DND-41 (cell line): Measurements from ENCODE around the gene ZNF669.

Source experiments
- ATAC-seq: fragments of 200-7000 bp; cut with Tn5 transposase; 3 replicates; pipeline ENCODE4 v1.9.1; 2021; ENCODE audit warnings: low read depth; ENCODE audit not compliant: insufficient read depth
- DNase-seq: peaks from one replicate; pipeline ENCODE4 v3.0.0-alpha.2; 2020
- H2AFZ ChIP-seq: 2 replicates; pipeline ENCODE4 v1.6.0; 2012; ENCODE audit warnings: low read depth, low read length
- H3K27ac ChIP-seq: 2 replicates; pipeline ENCODE4 v1.5.1; 2012; ENCODE audit warnings: low read length, inconsistent platforms
- H3K27me3 ChIP-seq: fragments of 200-600 bp; sonication (generic); 2 replicates; pipeline ENCODE4 v1.6.0; 2012; ENCODE audit warnings: low read length, mild to moderate bottlenecking, inconsistent platforms; ENCODE audit not compliant: insufficient read depth, poor library complexity
- H3K36me3 ChIP-seq: 2 replicates; pipeline ENCODE4 v1.5.1; 2012; ENCODE audit warnings: low read length, inconsistent platforms; ENCODE audit not compliant: insufficient read depth
- H3K4me1 ChIP-seq: 2 replicates; pipeline ENCODE4 v1.5.1; 2012; ENCODE audit warnings: mild to moderate bottlenecking, low read length; ENCODE audit not compliant: insufficient read depth
- H3K4me2 ChIP-seq: 2 replicates; pipeline ENCODE4 v1.6.0; 2012; ENCODE audit warnings: mild to moderate bottlenecking, moderate library complexity, low read length, inconsistent platforms; ENCODE audit not compliant: insufficient read depth
- H3K4me3 ChIP-seq, 2 experiments: fragments of 200-600 bp in 1 of 2; shearing (Covaris generic) in 1 of 2; 2 replicates each; pipeline ENCODE4 v1.5.1; 2012 to 2016; ENCODE audit warnings: inconsistent platforms in 2 of 2, low read length in 2 of 2, mild to moderate bottlenecking in 2 of 2, low read depth in 1 of 2, moderate library complexity in 1 of 2
- H3K79me2 ChIP-seq: 2 replicates; pipeline ENCODE4 v1.6.0; 2012; ENCODE audit warnings: low read length, inconsistent platforms; ENCODE audit not compliant: insufficient read depth
- H3K9ac ChIP-seq: 2 replicates; pipeline ENCODE4 v1.6.0; 2012; ENCODE audit warnings: low read depth, mild to moderate bottlenecking, inconsistent platforms, low read length, moderate library complexity
- H3K9me3 ChIP-seq: 2 replicates; pipeline ENCODE4 v1.5.1; 2012; ENCODE audit warnings: low read length, moderate library complexity, mild to moderate bottlenecking, inconsistent platforms; ENCODE audit not compliant: insufficient read depth, severe bottlenecking
- H4K20me1 ChIP-seq: 2 replicates; pipeline ENCODE4 v1.6.0; 2012; ENCODE audit warnings: low read length; ENCODE audit not compliant: insufficient read depth
- EZH2 ChIP-seq: IDR thresholded peaks from 3 replicates; pipeline ENCODE4 v1.6.1; 2012; ENCODE audit warnings: borderline replicate concordance, low read depth, mild to moderate bottlenecking, moderate library complexity, low read length, inconsistent platforms; ENCODE audit not compliant: severe bottlenecking
- TF ChIP-seq, protein P1 (sequence below): IDR thresholded peaks from 2 replicates; pipeline ENCODE4 v1.5.1; 2012; ENCODE audit warnings: borderline replicate concordance, low read length, moderate library complexity, mild to moderate bottlenecking; ENCODE audit not compliant: poor library complexity, severe bottlenecking; ENCODE audit errors: extremely low read depth

ZNF669 gene

DNA sequence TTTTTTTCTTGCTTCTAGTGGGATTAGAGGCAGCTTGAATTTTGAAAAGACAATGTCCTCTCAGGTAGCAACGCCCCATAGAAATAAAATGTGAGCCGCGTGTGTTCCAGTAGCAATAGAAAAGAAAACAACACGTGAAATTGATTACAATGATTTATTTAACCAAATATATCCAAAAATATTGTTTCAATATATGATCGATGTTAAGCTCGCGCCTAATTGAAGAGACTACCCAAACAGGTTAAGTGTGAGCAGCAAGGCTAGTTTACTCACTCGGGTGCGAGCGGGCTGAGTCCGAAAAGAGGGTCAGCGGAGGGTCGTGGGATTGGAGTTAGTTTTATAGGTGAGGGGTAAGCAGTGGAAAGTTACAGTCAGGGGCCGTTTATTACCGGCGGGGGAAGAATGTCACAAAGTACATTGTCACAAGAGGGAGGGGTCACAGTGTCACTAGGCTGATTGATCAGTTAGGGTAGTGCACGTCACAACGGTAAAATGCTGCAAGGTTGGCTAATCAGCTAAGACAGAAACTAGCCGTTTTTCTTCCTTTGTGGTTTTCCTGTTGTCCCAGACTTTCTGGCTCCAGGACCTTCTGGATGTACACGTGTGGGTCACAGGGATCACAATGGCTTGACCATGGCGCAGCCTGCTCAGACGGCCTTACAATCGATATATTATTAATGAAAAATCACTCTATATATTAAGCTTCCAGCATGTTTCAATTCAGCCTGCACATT, 24.8 kb downstream of the ZNF669 start:
- TF ChIP-seq, protein P1, sequence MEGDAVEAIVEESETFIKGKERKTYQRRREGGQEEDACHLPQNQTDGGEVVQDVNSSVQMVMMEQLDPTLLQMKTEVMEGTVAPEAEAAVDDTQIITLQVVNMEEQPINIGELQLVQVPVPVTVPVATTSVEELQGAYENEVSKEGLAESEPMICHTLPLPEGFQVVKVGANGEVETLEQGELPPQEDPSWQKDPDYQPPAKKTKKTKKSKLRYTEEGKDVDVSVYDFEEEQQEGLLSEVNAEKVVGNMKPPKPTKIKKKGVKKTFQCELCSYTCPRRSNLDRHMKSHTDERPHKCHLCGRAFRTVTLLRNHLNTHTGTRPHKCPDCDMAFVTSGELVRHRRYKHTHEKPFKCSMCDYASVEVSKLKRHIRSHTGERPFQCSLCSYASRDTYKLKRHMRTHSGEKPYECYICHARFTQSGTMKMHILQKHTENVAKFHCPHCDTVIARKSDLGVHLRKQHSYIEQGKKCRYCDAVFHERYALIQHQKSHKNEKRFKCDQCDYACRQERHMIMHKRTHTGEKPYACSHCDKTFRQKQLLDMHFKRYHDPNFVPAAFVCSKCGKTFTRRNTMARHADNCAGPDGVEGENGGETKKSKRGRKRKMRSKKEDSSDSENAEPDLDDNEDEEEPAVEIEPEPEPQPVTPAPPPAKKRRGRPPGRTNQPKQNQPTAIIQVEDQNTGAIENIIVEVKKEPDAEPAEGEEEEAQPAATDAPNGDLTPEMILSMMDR, result no peak
- no peak for TF ChIP-seq EZH2
- 0 out of 2 replicates have a peak overlapping the region, but pooled peaks have one; percentile 13 for H3K27ac ChIP-seq
- peak overlapping the region; percentile 89 for H2AFZ ChIP-seq
- peak overlapping the region; percentile 77 for H3K9ac ChIP-seq
- 0 out of 2 replicates have a peak, but pooled peaks cover 2% of the 10 kb centered on the region for H4K20me1 ChIP-seq
- H3K79me2 ChIP-seq, result peaks cover 41% of the 10 kb centered on the region
- peaks cover 21% of the 10 kb centered on the region for H3K4me1 ChIP-seq
- H3K4me3 ChIP-seq, result peak overlapping the region in 1 of 2 experiments; percentile 82; a peak in 3 of 4 replicates
- peaks cover 13% of the 10 kb centered on the region for H3K36me3 ChIP-seq
- H3K4me2 ChIP-seq, result peak overlapping the region; percentile 86
- DNase-seq, result no peak
- ATAC-seq, result no peak
- H3K27me3 ChIP-seq, result no peaks in the 10 kb centered on the region
- H3K9me3 ChIP-seq, result peaks cover 3% of the 10 kb centered on the region

DNA sequence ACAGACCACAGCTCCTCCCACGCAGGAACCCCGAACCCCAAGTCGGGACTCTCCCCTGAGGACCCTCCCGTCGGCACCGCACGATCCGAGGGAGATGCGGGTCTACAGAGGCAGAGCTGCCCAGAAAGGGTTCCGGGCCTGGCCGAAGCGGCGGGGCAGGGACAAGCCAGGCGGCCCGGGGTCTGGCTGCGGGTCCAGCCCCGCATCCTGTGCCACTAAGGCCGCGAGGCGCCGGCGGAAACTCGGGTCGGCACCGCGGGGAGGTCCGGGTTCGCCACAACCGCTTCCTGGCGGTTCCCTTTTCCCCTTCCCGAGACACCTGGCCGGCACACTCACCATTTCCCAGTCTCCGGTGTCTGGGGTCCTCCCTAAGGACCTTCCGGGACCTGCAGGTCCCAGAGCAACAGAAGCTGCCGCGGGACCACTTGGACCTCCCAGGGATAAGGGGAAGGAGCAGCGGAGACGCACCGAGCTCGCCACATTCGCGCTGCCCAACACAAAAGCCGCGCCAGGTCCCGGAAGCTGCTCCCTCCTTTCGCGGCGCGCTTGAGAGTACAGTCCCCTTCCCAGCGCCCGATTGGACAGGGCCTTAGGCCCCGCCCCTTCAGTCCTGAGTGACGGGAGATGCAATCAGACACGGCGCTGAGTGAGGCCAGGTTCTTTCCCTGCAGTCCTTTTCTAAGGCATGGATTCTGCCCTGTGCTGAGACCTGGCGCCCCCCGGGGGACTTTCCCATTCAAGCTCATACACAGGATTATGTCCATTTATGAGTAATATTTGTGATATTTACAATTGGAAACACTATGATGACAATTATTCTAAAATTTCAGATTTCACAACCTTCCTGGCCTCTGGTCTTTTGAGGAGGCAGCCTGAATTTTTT, 25.7 kb downstream of the ZNF669 start, which contains the start of gene ZNF670:
Gene ZNF670 (minus strand): TSS at position 554 of the 883 bp plus-strand sequence. CDS start 215 bp downstream, at position 339.
- peaks cover 4% of the 10 kb centered on the region for H3K9me3 ChIP-seq
- ATAC-seq, result peak; percentile 98
- no peak for TF ChIP-seq EZH2
- TF ChIP-seq, protein P1, result peak; percentile 52
- H3K4me3 ChIP-seq, result peak within 1 kb of the TSS; percentile 68 to 82; a peak in 3 of 4 replicates
- DNase-seq, result peak; percentile 95
- H3K36me3 ChIP-seq, result peaks cover 17% of the 10 kb centered on the region
- H3K4me1 ChIP-seq, result peaks cover 21% of the 10 kb centered on the region
- H3K79me2 ChIP-seq, result peaks cover 49% of the 10 kb centered on the region
- H3K27me3 ChIP-seq, result no peaks in the 10 kb centered on the region
- H3K4me2 ChIP-seq, result peak within 1 kb of the TSS; percentile 86
- peak within 1 kb of the TSS; percentile 77 for H3K9ac ChIP-seq
- H4K20me1 ChIP-seq, result 0 out of 2 replicates have a peak, but pooled peaks cover 4% of the 10 kb centered on the region
- H3K27ac ChIP-seq, result peak within 1 kb of the TSS; percentile 83
- peak within 1 kb of the TSS; percentile 89 for H2AFZ ChIP-seq

DNA sequence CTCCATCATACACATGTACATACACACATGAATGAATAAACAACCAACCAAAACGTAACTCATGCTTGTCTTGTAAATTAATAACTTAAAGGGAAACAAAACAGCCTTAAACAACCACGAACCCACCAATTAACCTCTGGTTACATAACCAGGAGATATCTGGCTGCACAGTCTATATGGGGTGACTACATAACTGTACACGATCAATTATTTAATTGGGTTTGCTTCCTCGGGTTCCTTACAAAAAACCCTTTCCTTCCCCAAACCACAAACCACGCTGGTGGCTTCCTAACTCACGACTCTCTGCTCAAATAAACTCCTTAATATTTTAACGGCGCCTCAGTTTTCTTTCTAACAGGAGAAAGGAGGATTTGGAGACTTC, 26.3 kb downstream of the ZNF669 start:
- H3K79me2 ChIP-seq, result peaks cover 55% of the 10 kb centered on the region
- peak overlapping the region; percentile 89 for H2AFZ ChIP-seq
- H3K4me1 ChIP-seq, result peaks cover 21% of the 10 kb centered on the region
- DNase-seq (no peak), ATAC-seq (peak; percentile 19)
- H3K27me3 ChIP-seq, result no peaks in the 10 kb centered on the region
- peak overlapping the region; percentile 86 for H3K4me2 ChIP-seq
- H3K27ac ChIP-seq, result peak overlapping the region; percentile 83
- no peak for TF ChIP-seq EZH2
- TF ChIP-seq, protein P1, result no peak
- peaks cover 6% of the 10 kb centered on the region for H3K9me3 ChIP-seq
- 0 out of 2 replicates have a peak, but pooled peaks cover 4% of the 10 kb centered on the region for H4K20me1 ChIP-seq
- H3K4me3 ChIP-seq, result peak overlapping the region; percentile 68 to 82; a peak in 3 of 4 replicates
- peaks cover 17% of the 10 kb centered on the region for H3K36me3 ChIP-seq
- H3K9ac ChIP-seq, result peak overlapping the region; percentile 77
